Astrocyte of the cerebellum (primary cell): ENCODE results near the gene AMOTL1.

Experiments used
- DNase-seq: peaks from one replicate; pipeline ENCODE4 v3.0.0-alpha.2; 2011; ENCODE audit warnings: low read depth
- H3K4me3 ChIP-seq: 2 replicates; pipeline ENCODE4 v1.5.1; 2011; ENCODE audit warnings: mild to moderate bottlenecking, low read depth, low read length, moderate library complexity
- in situ Hi-C: cut with HindIII; loops from 2 replicates; pipeline ENCODE4 v1.10.0; 2017; ENCODE audit warnings: low sequenced_read_pairs
- TF ChIP-seq, protein P1 (sequence below): IDR thresholded peaks from 2 replicates; pipeline ENCODE4 v1.5.1; 2012; ENCODE audit warnings: low read length, low read depth, moderate library complexity, mild to moderate bottlenecking; ENCODE audit errors: missing control alignments

Gene AMOTL1

GRCh38 chr11:94884376-94884775 lies 116.2 kb downstream of the AMOTL1 start:
- no peak overlapping the region for H3K4me3 ChIP-seq
- no peak for DNase-seq
- in situ Hi-C loops: no loop called here
- TF ChIP-seq, protein P1, sequence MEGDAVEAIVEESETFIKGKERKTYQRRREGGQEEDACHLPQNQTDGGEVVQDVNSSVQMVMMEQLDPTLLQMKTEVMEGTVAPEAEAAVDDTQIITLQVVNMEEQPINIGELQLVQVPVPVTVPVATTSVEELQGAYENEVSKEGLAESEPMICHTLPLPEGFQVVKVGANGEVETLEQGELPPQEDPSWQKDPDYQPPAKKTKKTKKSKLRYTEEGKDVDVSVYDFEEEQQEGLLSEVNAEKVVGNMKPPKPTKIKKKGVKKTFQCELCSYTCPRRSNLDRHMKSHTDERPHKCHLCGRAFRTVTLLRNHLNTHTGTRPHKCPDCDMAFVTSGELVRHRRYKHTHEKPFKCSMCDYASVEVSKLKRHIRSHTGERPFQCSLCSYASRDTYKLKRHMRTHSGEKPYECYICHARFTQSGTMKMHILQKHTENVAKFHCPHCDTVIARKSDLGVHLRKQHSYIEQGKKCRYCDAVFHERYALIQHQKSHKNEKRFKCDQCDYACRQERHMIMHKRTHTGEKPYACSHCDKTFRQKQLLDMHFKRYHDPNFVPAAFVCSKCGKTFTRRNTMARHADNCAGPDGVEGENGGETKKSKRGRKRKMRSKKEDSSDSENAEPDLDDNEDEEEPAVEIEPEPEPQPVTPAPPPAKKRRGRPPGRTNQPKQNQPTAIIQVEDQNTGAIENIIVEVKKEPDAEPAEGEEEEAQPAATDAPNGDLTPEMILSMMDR: no peak

DNA sequence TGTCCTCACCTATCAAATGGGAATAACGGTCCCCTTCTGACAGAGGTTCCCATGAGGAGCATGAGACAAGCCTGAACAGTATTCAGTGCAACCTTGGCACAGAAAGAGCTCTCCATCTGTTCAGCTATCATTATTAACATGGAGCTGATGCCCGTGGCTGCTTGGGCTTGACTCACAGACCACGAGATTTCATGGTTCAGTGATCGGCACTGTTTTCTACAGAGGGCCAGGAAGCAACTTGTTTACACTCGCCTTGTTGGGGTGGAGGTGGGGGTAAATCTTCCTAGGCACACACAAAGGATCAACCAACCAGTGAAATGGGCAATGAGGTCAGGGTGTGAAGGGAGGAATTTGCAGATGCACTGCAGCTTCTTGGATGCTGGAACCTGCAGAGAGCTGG lies 117.0 kb downstream of the AMOTL1 start:
- TF ChIP-seq, protein P1: no peak
- DNase-seq: peak; percentile 81
- in situ Hi-C loops: no loop called here
- H3K4me3 ChIP-seq: no peak overlapping the region

DNA sequence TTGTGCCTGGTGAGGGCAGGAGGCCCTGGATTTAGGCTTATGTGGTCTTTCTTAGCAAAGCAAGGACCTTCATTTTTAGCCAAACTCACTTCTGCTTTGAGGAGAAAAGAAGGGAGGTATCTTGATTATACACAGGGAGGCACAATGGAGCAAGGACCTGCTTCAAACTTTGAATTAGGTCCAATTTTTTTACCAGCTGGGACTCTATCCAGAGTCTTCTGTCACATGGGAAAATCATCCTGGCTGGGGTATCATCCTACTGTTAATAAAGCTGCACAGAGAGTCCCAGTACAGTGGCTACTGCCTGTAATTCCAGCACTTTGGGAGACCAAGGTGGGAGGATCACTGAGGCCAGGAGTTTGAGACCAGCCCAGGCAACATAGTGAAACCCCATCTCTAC lies 117.4 kb downstream of the AMOTL1 start:
- in situ Hi-C loops: no loop called here
- TF ChIP-seq, protein P1: no peak

DNA sequence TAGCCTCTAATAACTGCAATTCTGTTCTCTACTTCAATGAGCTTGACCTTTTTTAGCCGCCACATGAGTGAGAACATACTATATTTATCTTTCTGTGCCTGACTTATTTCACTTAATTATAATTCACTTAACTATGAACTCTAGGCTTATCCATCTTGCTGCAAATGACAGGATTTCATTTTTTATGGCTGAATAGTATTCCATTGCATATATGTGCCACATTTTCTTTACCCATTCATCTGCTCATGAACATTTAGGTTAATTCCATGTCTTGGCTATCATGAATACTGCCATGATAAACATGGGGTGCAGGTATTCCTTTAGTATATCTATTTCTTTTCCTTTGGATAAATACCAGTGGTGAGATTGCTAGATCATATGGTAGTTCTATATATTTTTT lies 120.0 kb downstream of the AMOTL1 start:
- TF ChIP-seq, protein P1: no peak
- DNase-seq: no peak
- in situ Hi-C loops: no loop called here
- H3K4me3 ChIP-seq: no peak overlapping the region

More for the DNA sequence above, 117.4 kb downstream of the AMOTL1 start:
- H3K4me3 ChIP-seq: no peak overlapping the region
- no peak for DNase-seq

- no peak overlapping the region for H3K4me3 ChIP-seq
- TF ChIP-seq, protein P1: no peak
- peak; percentile 39 for DNase-seq
- in situ Hi-C loops: no loop called here
These were observed 127.3 kb downstream of the AMOTL1 start for GRCh38 chr11:94895451-94895850.

DNA sequence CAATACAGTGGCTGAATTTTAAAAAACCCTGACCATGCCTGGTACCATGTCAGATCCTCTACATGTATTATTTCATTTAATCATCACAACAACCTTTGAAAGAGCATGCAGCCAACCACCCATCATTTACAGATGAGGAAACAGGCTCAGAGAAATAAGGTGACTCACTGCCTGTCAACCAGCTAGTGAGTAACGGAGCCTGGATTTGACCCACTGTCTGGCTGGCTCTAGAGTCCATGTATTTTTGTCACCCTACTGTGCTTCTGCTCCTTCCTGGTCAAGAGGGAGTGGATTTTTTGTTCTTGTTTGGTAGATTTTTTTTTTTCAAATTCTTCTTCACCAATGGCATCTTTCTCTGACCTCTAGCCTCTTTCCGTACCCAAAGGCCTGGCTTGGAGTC lies 127.8 kb downstream of the AMOTL1 start:
- peak; percentile 45 for DNase-seq
- TF ChIP-seq, protein P1: no peak
- in situ Hi-C loops: no loop called here
- no peak overlapping the region for H3K4me3 ChIP-seq

DNA sequence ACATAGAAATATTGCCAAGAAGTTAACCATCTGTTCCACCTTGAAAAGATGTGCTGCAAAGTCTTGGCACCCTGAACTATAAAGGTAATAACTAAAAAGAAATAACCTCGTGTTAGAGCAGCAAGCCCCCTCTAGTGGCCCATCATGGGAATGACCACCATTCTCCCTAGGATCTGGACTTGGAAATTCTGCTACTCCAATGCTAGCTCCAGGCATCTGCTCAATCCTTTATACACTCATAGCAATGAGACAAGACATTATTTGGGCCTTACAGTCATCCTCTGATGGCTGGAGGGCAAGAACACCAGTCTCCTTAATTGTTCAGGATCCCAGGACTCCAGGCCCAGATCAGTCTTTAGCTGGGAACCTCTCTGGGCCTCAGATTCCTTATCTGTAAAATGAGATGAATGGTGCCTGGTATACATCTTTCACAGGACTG lies 129.2 kb downstream of the AMOTL1 start:
- H3K4me3 ChIP-seq: no peak overlapping the region
- TF ChIP-seq, protein P1: peak; percentile 90
- in situ Hi-C loops: no loop called here
- DNase-seq: peak; percentile 36
